Measurements from ENCODE around the gene MRGPRD.

The MRGPRD gene

GRCh38 chr11:68959465-68960293, 21.1 kb downstream of the MRGPRD start:
- no peak for TF ChIP-seq CTCF (IDR thresholded peaks at IDR 0.05; ENCODE audit: low read depth, low read length, missing control alignments)
- DNase-seq (ENCODE audit: low read depth), result no peak
- H3K4me3 ChIP-seq (ENCODE audit: low read depth, low read length), result no peak overlapping the region

GRCh38 chr11:68958211-68958610, 22.6 kb downstream of the MRGPRD start:
- H3K4me3 ChIP-seq (ENCODE audit: low read depth, low read length), result no peak overlapping the region
- no peak for TF ChIP-seq CTCF (IDR thresholded peaks at IDR 0.05; ENCODE audit: low read depth, low read length, missing control alignments)
- DNase-seq (ENCODE audit: low read depth), result no peak

GRCh38 chr11:68956547-68957254, 24.1 kb downstream of the MRGPRD start:
- TF ChIP-seq CTCF (IDR thresholded peaks at IDR 0.05; ENCODE audit: low read depth, low read length, missing control alignments), result no peak
- DNase-seq (ENCODE audit: low read depth), result no peak
- H3K4me3 ChIP-seq (ENCODE audit: low read depth, low read length), result no peak overlapping the region

- DNase-seq (ENCODE audit: low read depth), result no peak
- H3K4me3 ChIP-seq (ENCODE audit: low read depth, low read length), result no peak overlapping the region
- TF ChIP-seq CTCF (IDR thresholded peaks at IDR 0.05; ENCODE audit: low read depth, low read length, missing control alignments), result peak; percentile 34
Observed at GRCh38 chr11:68956142-68956541, 24.6 kb downstream of the MRGPRD start.

- TF ChIP-seq CTCF (IDR thresholded peaks at IDR 0.05; ENCODE audit: low read depth, low read length, missing control alignments), result no peak
- no peak overlapping the region for H3K4me3 ChIP-seq (ENCODE audit: low read depth, low read length)
- no peak for DNase-seq (ENCODE audit: low read depth)
Observed at GRCh38 chr11:68955607-68955958, 25.2 kb downstream of the MRGPRD start.

- DNase-seq (ENCODE audit: low read depth), result no peak
- TF ChIP-seq CTCF (IDR thresholded peaks at IDR 0.05; ENCODE audit: low read depth, low read length, missing control alignments), result no peak
- no peak overlapping the region for H3K4me3 ChIP-seq (ENCODE audit: low read depth, low read length)
Observed at GRCh38 chr11:68954836-68955606, 25.8 kb downstream of the MRGPRD start.
